ENCODE measurements around the gene PTPRN2.

DNA sequence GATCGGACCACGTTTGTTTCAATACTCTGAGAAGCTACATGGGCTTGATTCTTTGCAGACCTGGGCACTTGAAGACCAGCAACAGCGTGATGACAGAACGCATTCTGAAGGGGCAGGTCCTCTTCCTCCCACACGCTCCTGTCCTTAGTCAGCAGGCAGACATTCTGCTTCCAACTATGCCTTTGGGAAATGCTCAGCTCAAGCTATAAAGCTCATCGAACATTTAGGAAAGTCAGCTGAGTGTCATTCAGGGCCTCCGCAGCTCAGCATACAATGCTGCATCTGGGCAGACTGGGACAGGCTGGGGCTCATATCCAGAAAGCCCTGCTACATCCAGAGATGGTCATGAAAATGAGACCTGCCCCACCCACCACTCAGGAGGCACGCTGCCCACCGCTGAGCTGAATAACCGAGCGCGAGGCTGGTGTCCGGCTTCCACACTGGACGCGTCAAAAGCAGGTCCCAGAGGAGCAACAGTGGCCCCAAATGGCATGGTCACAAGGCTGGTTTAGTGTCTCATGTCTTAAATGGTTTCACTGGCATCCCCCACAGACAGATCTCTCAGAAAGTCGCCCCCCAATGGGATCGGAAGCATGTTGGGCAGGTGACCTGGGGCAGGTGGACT, 976.8 kb downstream of the PTPRN2 start:
- no peak for TF ChIP-seq CTCF (conservative IDR thresholded peaks at IDR 0.05 in 1 of 2, IDR thresholded peaks at IDR 0.05 in 1 of 2; ENCODE audit: low read depth in 1 of 2, low read length in 2 of 2)
- no peak for TF ChIP-seq EZH2 (IDR thresholded peaks at IDR 0.05; ENCODE audit: low read length, missing control alignments)

All from fibroblast of lung (primary cell).